Central memory CD8-positive, alpha-beta T cell (primary cell): ENCODE measurements around the gene SPEM2.

Experiments
- ATAC-seq: fragments of 150-1000 bp; cut with Tn5 transposase; replicated peaks from 2 replicates; pipeline ENCODE4 v1.10.0; 2022; ENCODE audit warnings: mild to moderate bottlenecking, moderate FRiP score, moderate number of reproducible peaks; ENCODE audit not compliant: poor library complexity, severe bottlenecking; ENCODE audit errors: extremely low read depth
- DNase-seq, 2 donors: peaks; one replicate each; pipeline ENCODE4 v3.0.0; 2021; ENCODE audit warnings: low spot score in 2 of 2
- H3K27ac Mint-ChIP-seq: one replicate; pipeline ENCODE4 v1.8.0; 2022; ENCODE audit warnings: low read depth, mild to moderate bottlenecking, moderate library complexity, mixed read lengths
- H3K27me3 Mint-ChIP-seq: one replicate; pipeline ENCODE4 v1.8.0; 2022; ENCODE audit warnings: mixed read lengths
- H3K36me3 Mint-ChIP-seq: one replicate; pipeline ENCODE4 v1.8.0; 2022; ENCODE audit warnings: mild to moderate bottlenecking, moderate library complexity, mixed read lengths; ENCODE audit not compliant: insufficient read depth
- H3K4me1 Mint-ChIP-seq: one replicate; pipeline ENCODE4 v1.8.0; 2022; ENCODE audit warnings: mixed read lengths
- H3K4me3 Mint-ChIP-seq: one replicate; pipeline ENCODE4 v1.8.0; 2022; ENCODE audit warnings: mild to moderate bottlenecking, moderate library complexity, mixed read lengths
- H3K9me3 Mint-ChIP-seq: one replicate; pipeline ENCODE4 v1.8.0; 2022; ENCODE audit warnings: mixed read lengths

SPEM2 gene

DNA sequence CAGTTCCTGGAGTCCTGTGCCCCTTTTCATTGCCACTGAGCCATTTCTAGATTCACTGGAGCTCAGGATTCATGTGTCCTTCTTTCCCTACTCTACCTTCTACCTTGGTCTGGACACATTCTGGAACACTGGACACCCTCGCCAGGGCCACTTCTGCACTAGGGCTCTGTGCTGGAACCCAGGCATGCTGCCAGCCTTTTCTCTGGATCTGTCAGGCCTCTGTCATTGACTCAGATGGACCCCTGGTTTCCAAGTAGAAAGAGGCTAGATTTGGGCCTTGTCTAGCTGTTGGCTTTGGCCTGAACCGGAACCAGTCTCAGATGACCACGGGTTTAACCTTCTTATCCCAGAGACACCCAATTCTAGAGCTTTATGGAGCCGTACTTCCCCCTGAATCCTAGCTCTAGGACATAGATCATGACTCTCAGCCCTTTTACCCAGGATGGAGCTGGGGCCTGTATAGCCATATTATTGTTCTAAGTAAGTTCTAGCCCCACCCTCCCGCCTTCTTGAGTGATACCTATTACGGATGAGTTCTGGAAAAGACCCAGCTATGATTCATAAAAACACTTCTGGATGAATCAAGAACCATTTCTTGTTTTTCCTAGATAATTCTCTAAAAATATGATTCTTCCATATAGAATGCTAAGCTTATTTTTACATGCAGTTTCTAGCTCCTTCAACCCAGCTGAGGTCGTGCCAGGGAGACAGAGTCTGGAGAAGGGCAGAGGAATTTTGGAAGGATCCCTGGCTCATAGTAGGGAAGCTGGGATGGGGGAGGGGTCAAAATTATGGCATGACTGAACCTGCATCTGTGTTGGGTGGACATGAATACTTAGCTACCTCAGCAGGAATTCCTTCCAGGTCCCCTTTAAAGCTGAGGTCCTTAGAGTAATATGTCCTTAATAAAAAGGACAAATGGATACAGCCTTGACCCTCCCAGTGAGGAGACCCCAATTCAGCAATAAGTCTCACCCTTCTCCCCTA is 18.4 kb downstream of the SPEM2 start:
- DNase-seq, result no peak
- ATAC-seq, result no peak
- Mint-ChIP-seq H3K27ac (peak overlapping the region; percentile 59), H3K4me3 (no peak overlapping the region), H3K27me3 (peaks cover 85% of the 10 kb centered on the region), H3K36me3 (peaks cover 12% of the 10 kb centered on the region), H3K9me3 (no peaks in the 10 kb centered on the region), H3K4me1 (peaks cover 32% of the 10 kb centered on the region)

- DNase-seq, result no peak
- Mint-ChIP-seq H3K9me3 (no peaks in the 10 kb centered on the region), H3K4me1 (peaks cover 25% of the 10 kb centered on the region), H3K27ac (no peak within 1 kb of the TSS), H3K36me3 (peaks cover 11% of the 10 kb centered on the region), H3K4me3 (peak within 1 kb of the TSS; percentile 73), H3K27me3 (peaks cover 75% of the 10 kb centered on the region)
- no peak for ATAC-seq
Measured at GRCh38 chr17:7444682-7445618, 19.5 kb downstream of the SPEM2 start, which contains the start of gene CHRNB1. Gene CHRNB1, plus strand, starts transcription at chr17:7445061. Its CDS starts 67 bp downstream, at chr17:7445128.

DNA sequence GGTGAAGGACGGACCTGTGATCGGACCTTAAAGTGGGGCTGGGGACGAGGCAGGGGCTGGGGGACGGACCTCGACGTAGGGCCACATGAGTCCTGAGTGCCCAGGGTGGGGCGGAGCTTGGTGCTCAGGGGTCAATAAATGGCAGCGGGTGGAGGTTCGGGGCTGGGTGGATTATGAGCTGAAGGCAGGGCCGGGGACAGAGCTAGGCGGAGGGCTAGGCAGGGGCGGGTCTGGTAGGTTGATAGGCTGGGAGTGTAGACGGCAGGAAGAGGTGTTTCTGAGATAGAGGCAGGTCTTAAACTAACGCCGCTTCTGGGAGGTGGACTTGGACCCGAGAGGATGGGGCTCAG is 20.2 kb downstream of the SPEM2 start:
- H3K4me1 Mint-ChIP-seq, result peaks cover 18% of the 10 kb centered on the region
- H3K4me3 Mint-ChIP-seq, result peak overlapping the region; percentile 73
- DNase-seq (no peak), ATAC-seq (peak; percentile 90)
- peaks cover 68% of the 10 kb centered on the region for H3K27me3 Mint-ChIP-seq
- no peaks in the 10 kb centered on the region for H3K9me3 Mint-ChIP-seq
- peaks cover 9% of the 10 kb centered on the region for H3K36me3 Mint-ChIP-seq
- H3K27ac Mint-ChIP-seq, result no peak overlapping the region

- H3K4me1 Mint-ChIP-seq, result peaks cover 17% of the 10 kb centered on the region
- H3K27me3 Mint-ChIP-seq, result peaks cover 40% of the 10 kb centered on the region
- H3K9me3 Mint-ChIP-seq, result no peaks in the 10 kb centered on the region
- no peak overlapping the region for H3K4me3 Mint-ChIP-seq
- H3K27ac Mint-ChIP-seq, result no peak overlapping the region
- DNase-seq, result no peak
- H3K36me3 Mint-ChIP-seq, result peaks cover 9% of the 10 kb centered on the region
- ATAC-seq, result no peak
Measured at GRCh38 chr17:7448461-7448860, 23.0 kb downstream of the SPEM2 start.

DNA sequence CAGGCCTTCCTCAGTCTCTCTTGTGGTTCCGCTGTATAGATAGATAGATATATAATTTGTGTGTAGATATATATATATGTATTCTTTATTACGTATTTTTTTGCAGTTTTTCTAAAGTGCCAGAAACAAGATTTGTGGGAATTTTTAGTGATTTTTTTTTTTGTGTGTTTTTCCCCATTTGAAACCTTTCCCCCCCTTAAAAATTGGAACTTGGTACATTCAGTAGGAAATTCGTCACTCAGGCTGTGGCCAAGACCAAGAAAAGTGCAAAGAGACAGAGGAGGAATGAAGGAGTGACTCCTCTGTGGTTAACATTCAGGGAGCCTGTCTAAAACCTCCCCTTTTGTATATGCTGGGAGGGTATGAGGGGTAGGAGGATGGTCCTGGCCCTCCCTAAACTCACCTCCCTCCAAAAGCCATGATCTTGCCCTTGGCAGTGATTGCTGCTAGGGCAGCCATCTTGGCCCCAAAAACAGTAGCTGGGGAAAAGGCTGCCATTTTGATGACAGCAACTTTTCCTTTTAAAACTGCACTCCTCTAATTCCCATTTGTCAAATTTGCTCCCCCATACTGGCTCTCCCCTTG is 34.6 kb downstream of the SPEM2 start:
- Mint-ChIP-seq H3K27me3 (no peaks in the 10 kb centered on the region), H3K4me1 (peaks cover 16% of the 10 kb centered on the region), H3K36me3 (peaks cover 31% of the 10 kb centered on the region), H3K4me3 (no peak overlapping the region), H3K9me3 (no peaks in the 10 kb centered on the region), H3K27ac (no peak overlapping the region)
- ATAC-seq (no peak), DNase-seq (no peak)

DNA sequence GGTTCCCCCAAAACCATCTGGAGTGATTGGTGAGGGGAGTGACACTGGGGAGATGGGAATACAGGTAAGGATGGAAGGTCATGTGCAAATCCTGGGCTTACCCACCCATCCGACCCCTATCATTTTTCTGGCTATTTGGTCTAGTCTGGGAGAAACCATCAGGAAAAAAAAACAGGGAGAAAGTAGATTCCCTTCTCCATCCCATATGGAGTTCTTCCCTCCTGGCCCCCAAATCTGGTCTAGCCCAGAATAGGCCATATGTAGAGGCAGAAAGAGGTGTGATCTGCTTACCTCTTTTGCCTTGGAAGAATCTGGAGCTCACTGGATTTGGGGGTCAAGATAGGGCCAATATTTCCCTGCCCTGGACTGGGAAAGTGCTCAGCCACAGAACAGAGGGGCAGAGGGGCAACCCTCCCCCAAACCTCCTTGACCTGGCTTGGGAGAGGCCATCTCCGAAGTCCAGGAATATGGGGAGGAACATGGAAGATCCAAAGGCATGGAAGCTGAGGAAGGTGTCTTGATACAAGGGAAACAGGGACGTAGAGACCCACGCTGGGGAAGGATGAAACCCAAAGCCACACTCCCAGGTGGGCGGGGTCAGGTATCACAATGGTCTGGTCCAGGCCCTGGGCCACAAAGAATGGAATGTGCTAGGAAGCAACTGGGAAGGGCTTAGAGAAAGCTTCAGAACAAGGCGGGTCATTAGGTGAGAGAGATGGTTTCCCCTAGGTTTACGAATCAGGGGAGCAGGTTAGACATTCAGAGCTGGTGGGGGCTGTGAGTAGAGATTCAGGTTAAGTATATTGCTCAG is 35.6 kb downstream of the SPEM2 start:
- no peak overlapping the region for H3K4me3 Mint-ChIP-seq
- no peaks in the 10 kb centered on the region for H3K27me3 Mint-ChIP-seq
- peaks cover 25% of the 10 kb centered on the region for H3K36me3 Mint-ChIP-seq
- DNase-seq (no peak), ATAC-seq (no peak)
- H3K9me3 Mint-ChIP-seq, result no peaks in the 10 kb centered on the region
- peaks cover 12% of the 10 kb centered on the region for H3K4me1 Mint-ChIP-seq
- H3K27ac Mint-ChIP-seq, result no peak overlapping the region

- DNase-seq (no peak), ATAC-seq (no peak)
- peaks cover 25% of the 10 kb centered on the region for H3K36me3 Mint-ChIP-seq
- H3K27ac Mint-ChIP-seq, result no peak overlapping the region
- no peak overlapping the region for H3K4me3 Mint-ChIP-seq
- H3K9me3 Mint-ChIP-seq, result no peaks in the 10 kb centered on the region
- no peaks in the 10 kb centered on the region for H3K27me3 Mint-ChIP-seq
- H3K4me1 Mint-ChIP-seq, result peaks cover 13% of the 10 kb centered on the region
Measured at GRCh38 chr17:7462474-7463371, 37.3 kb downstream of the SPEM2 start.

- Mint-ChIP-seq H3K27ac (no peak overlapping the region), H3K4me3 (no peak overlapping the region), H3K9me3 (no peaks in the 10 kb centered on the region), H3K36me3 (peaks cover 27% of the 10 kb centered on the region), H3K4me1 (peaks cover 14% of the 10 kb centered on the region), H3K27me3 (no peaks in the 10 kb centered on the region)
- ATAC-seq (no peak), DNase-seq (no peak)
Measured at GRCh38 chr17:7463372-7463846, 38.0 kb downstream of the SPEM2 start.

GRCh38 chr17:7464081-7464480 is 38.7 kb downstream of the SPEM2 start:
- H3K9me3 Mint-ChIP-seq, result no peaks in the 10 kb centered on the region
- no peaks in the 10 kb centered on the region for H3K27me3 Mint-ChIP-seq
- peaks cover 19% of the 10 kb centered on the region for H3K4me1 Mint-ChIP-seq
- H3K4me3 Mint-ChIP-seq, result no peak overlapping the region
- H3K36me3 Mint-ChIP-seq, result peaks cover 27% of the 10 kb centered on the region
- ATAC-seq (no peak), DNase-seq (no peak)
- H3K27ac Mint-ChIP-seq, result no peak overlapping the region

GRCh38 chr17:7465597-7466275 is 40.3 kb downstream of the SPEM2 start:
- ATAC-seq (no peak), DNase-seq (no peak)
- Mint-ChIP-seq H3K4me1 (peaks cover 21% of the 10 kb centered on the region), H3K27ac (peak overlapping the region; percentile 61), H3K4me3 (no peak overlapping the region), H3K9me3 (no peaks in the 10 kb centered on the region), H3K36me3 (peaks cover 25% of the 10 kb centered on the region), H3K27me3 (no peaks in the 10 kb centered on the region)

- peaks cover 20% of the 10 kb centered on the region for H3K4me1 Mint-ChIP-seq
- ATAC-seq, result no peak
- peaks cover 25% of the 10 kb centered on the region for H3K36me3 Mint-ChIP-seq
- H3K9me3 Mint-ChIP-seq, result no peaks in the 10 kb centered on the region
- peak overlapping the region; percentile 61 for H3K27ac Mint-ChIP-seq
- no peaks in the 10 kb centered on the region for H3K27me3 Mint-ChIP-seq
- H3K4me3 Mint-ChIP-seq, result no peak overlapping the region
- no peak for DNase-seq
Measured at GRCh38 chr17:7466318-7466638, 40.9 kb downstream of the SPEM2 start.
